ENCODE results near the gene SDCCAG8.

- no peak for TF ChIP-seq CTCF (IDR thresholded peaks at IDR 0.05)
- TF ChIP-seq EP300 (IDR thresholded peaks at IDR 0.05), result no peak
These were observed 32.2 kb downstream of the SDCCAG8 start for GRCh38 chr1:243288062-243288461.

Data from esophagus muscularis mucosa (tissue), 3 donors.